Ascending aorta (tissue), 2 donors: ENCODE results near the gene ELAPOR1. TPM values are rescaled to one million over a fixed set of nuclear protein-coding genes. Genes with fewer than 3 reads are reported as not detected.

Experiments used
- DNase-seq, 2 donors: peaks; one replicate each; pipeline ENCODE4 v3.0.0-alpha.2; 2019; ENCODE audit warnings: low spot score in 2 of 2
- H3K27ac ChIP-seq, 2 donors: fragments of 200-600 bp; sonication (generic); one replicate each; pipeline ENCODE4 v1.5.1; 2016 to 2017; ENCODE audit warnings: mild to moderate bottlenecking in 1 of 2
- H3K27me3 ChIP-seq: fragments of 200-600 bp; sonication (generic); one replicate; pipeline ENCODE4 v1.5.1; 2017
- H3K36me3 ChIP-seq, 2 donors: fragments of 200-600 bp; sonication (generic); one replicate each; pipeline ENCODE4 v1.5.1; 2016
- H3K4me1 ChIP-seq, 2 donors: fragments of 200-600 bp; sonication (generic); one replicate each; pipeline ENCODE4 v1.5.1; 2016 to 2017; ENCODE audit warnings: mild to moderate bottlenecking in 1 of 2
- H3K4me3 ChIP-seq, 2 donors: fragments of 200-600 bp; sonication (generic); one replicate each; pipeline ENCODE4 v1.5.1; 2016 to 2017; ENCODE audit warnings: mild to moderate bottlenecking in 1 of 2
- H3K9me3 ChIP-seq, 2 donors: fragments of 200-600 bp; sonication (generic); one replicate each; pipeline ENCODE4 v1.5.1; 2016
- CTCF ChIP-seq, 3 experiments: fragments of 200-600 bp in 2 of 3; fragments of 450-650 bp in 1 of 3; sonication (generic) in 2 of 3; IDR thresholded peaks; one replicate each; pipeline ENCODE4 v1.5.1; 2016 to 2019; ENCODE audit warnings: antibody characterized with exemption in 3 of 3, mild to moderate bottlenecking in 1 of 3, moderate library complexity in 1 of 3
- intact Hi-C: fragments of 100-400 bp; cut with DNase I; formaldehyde crosslinking; loops from one replicate; pipeline ENCODE4 v1.15.1; 2023
- total RNA-seq: library from RNA; depleted of rRNA; stranded (reverse); fragments of >200 nt; gene quantifications from one replicate; pipeline ENCODE4 v1.1.0, GENCODE V29; 2016

The ELAPOR1 gene
- total RNA-seq, 1 donor from 2014 or later, result not detected

- Histone ChIP-seq H3K27ac (peak overlapping the region; percentile 49 to 65), H3K4me3 (no peak overlapping the region), H3K4me1 (peaks cover 0 to 10% of the 10 kb centered on the region in 2 donors), H3K36me3 (no peaks in the 10 kb centered on the region), H3K27me3 (no peaks in the 10 kb centered on the region), H3K9me3 (no peaks in the 10 kb centered on the region)
- TF ChIP-seq CTCF (IDR thresholded peaks at IDR 0.05), result no peak
- intact Hi-C loops, result no loop called here
- DNase-seq, result peak in 1 of 2 donors; percentile 12
Observed at GRCh38 chr1:109083923-109084322, 30.0 kb upstream of the ELAPOR1 start.

- TF ChIP-seq CTCF (IDR thresholded peaks at IDR 0.05), result no peak
- intact Hi-C loops, result no loop called here
- no peaks in the 10 kb centered on the region for H3K27me3 ChIP-seq
- no peaks in the 10 kb centered on the region for H3K9me3 ChIP-seq
- H3K27ac ChIP-seq, result peak overlapping the region in 1 of 2 donors; percentile 49
- DNase-seq, result peak in 1 of 2 donors; percentile 41
- H3K4me1 ChIP-seq, result peaks cover 0 to 11% of the 10 kb centered on the region in 2 donors
- no peak overlapping the region for H3K4me3 ChIP-seq
- H3K36me3 ChIP-seq, result no peaks in the 10 kb centered on the region
Observed at GRCh38 chr1:109084563-109085517, 29.1 kb upstream of the ELAPOR1 start.

- peak in 1 of 3 experiments; percentile 20 for TF ChIP-seq CTCF (IDR thresholded peaks at IDR 0.05)
- Histone ChIP-seq H3K27ac (peak overlapping the region; percentile 91 to 95), H3K4me1 (peaks cover 5 to 29% of the 10 kb centered on the region in 2 donors), H3K4me3 (peak overlapping the region; percentile 61 to 72), H3K36me3 (peaks cover 8 to 15% of the 10 kb centered on the region in 2 donors), H3K27me3 (no peaks in the 10 kb centered on the region), H3K9me3 (no peaks in the 10 kb centered on the region)
- DNase-seq, result peak in 1 of 2 donors; percentile 64
- intact Hi-C loops, result loop anchor here (2.0 to 5.0 kb wide), 2 partner anchors 13 to 47 kb away; partner anchors contain the start of genes TAF13 and WDR47
Observed at GRCh38 chr1:109089242-109090015, 24.5 kb upstream of the ELAPOR1 start.

- H3K36me3 ChIP-seq, result peaks cover 14 to 20% of the 10 kb centered on the region in 2 donors
- DNase-seq, result peak; percentile 64 to 95
- no peaks in the 10 kb centered on the region for H3K27me3 ChIP-seq
- peak within 1 kb of the TSS; percentile 91 to 95 for H3K27ac ChIP-seq
- no peaks in the 10 kb centered on the region for H3K9me3 ChIP-seq
- intact Hi-C loops, result loop anchor here (2.0 to 5.0 kb wide), 2 partner anchors 14 to 48 kb away; partner anchors contain the start of genes TAF13 and WDR47
- peaks cover 5 to 29% of the 10 kb centered on the region in 2 donors for H3K4me1 ChIP-seq
- peak within 1 kb of the TSS; percentile 61 to 72 for H3K4me3 ChIP-seq
- TF ChIP-seq CTCF (IDR thresholded peaks at IDR 0.05), result no peak
Observed at GRCh38 chr1:109090196-109091077, 23.5 kb upstream of the ELAPOR1 start, which contains the start of gene TMEM167B. Gene TMEM167B (plus strand): TSS chr1:109090764. CDS start chr1:109090873, 109 bp downstream.
